ENCODE results near the gene TRRAP.

TRRAP gene

GRCh38 chr7:99008921-99009530 lies 130.7 kb downstream of the TRRAP start:
- no peak for DNase-seq

- no peak for DNase-seq
These were observed 131.9 kb downstream of the TRRAP start for GRCh38 chr7:99010281-99010680.

- no peak for DNase-seq
These were observed 133.0 kb downstream of the TRRAP start for GRCh38 chr7:99011341-99011705.

GRCh38 chr7:99011706-99012404 lies 133.5 kb downstream of the TRRAP start:
- no peak for DNase-seq

- no peak for DNase-seq
These were observed 134.4 kb downstream of the TRRAP start for GRCh38 chr7:99012722-99013121.

GRCh38 chr7:99013266-99014112 lies 135.2 kb downstream of the TRRAP start:
- no peak for DNase-seq

GRCh38 chr7:99014113-99014985 lies 136.0 kb downstream of the TRRAP start:
- no peak for DNase-seq

- no peak for DNase-seq
These were observed 137.9 kb downstream of the TRRAP start for GRCh38 chr7:99016196-99016595.

GRCh38 chr7:99019523-99020412 lies 141.4 kb downstream of the TRRAP start:
- no peak for DNase-seq

- DNase-seq: no peak
These were observed 142.0 kb downstream of the TRRAP start for GRCh38 chr7:99020413-99020715.

GRCh38 chr7:99021941-99022560 lies 143.7 kb downstream of the TRRAP start:
- no peak for DNase-seq

- no peak for DNase-seq
These were observed 145.7 kb downstream of the TRRAP start for GRCh38 chr7:99024066-99024465.

GRCh38 chr7:99027241-99027640 lies 148.9 kb downstream of the TRRAP start:
- DNase-seq: no peak

- DNase-seq: no peak
These were observed 149.5 kb downstream of the TRRAP start for GRCh38 chr7:99027841-99028240.

- no peak for DNase-seq
These were observed 150.1 kb downstream of the TRRAP start for GRCh38 chr7:99028261-99028973.

- DNase-seq: no peak
These were observed 151.4 kb downstream of the TRRAP start for GRCh38 chr7:99029466-99030435.

- no peak for DNase-seq
These were observed 152.1 kb downstream of the TRRAP start for GRCh38 chr7:99030457-99030856.

GRCh38 chr7:99030951-99031350 lies 152.6 kb downstream of the TRRAP start:
- DNase-seq: no peak

GRCh38 chr7:99031496-99031895 lies 153.2 kb downstream of the TRRAP start:
- no peak for DNase-seq

GRCh38 chr7:99032928-99033327 lies 154.6 kb downstream of the TRRAP start:
- no peak for DNase-seq

Measured in DMS79 treated with DMSO at 0.1 percent for 48 hours (cell line).